ENCODE results near the gene RTN1.

- TF ChIP-seq CTCF (IDR thresholded peaks at IDR 0.05 in 8 of 11, conservative IDR thresholded peaks at IDR 0.05 in 3 of 11) (no peak), POLR2A (IDR thresholded peaks at IDR 0.05) (no peak), POLR2AphosphoS5 (IDR thresholded peaks at IDR 0.05) (no peak)
Measured at GRCh38 chr14:59570122-59570521, 300.5 kb downstream of the RTN1 start.

Data from spleen (tissue), 7 donors.